DMS114 treated with DMSO at 0.1 percent for 48 hours (cell line): Measurements from ENCODE around the gene MLXIP.

Experiments
- DNase-seq: peaks from one replicate; lab custom pipeline; 2025; ENCODE audit not compliant: unreplicated experiment; lab: John Stamatoyannopoulos, UW

MLXIP gene

GRCh38 chr12:122142857-122143256 lies 64.3 kb downstream of the MLXIP start:
- no peak for DNase-seq

DNA sequence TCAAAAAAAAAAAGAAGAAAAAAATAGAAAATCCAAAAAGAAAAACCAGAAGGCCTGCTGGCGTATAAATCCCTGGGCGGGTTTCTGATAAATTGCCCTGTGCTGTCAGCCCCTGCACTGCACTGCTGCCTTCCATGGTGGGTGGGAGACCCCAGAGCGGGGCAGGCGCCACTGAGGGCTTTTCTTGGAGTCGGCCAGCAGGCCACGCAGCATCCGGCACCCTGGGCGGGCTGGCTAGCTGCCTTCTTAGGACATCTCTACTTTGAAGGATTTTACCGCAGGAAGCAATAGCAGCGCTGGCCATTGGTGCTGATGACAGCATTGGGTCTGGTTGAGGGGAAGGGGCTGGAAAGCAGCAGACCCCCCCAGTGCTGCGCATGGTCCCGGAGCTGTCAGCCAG lies 66.3 kb downstream of the MLXIP start:
- no peak for DNase-seq

- no peak for DNase-seq
Observed at GRCh38 chr12:122145505-122146330, 67.2 kb downstream of the MLXIP start.

- DNase-seq, result no peak
Observed at GRCh38 chr12:122147514-122148290, 69.1 kb downstream of the MLXIP start.

DNA sequence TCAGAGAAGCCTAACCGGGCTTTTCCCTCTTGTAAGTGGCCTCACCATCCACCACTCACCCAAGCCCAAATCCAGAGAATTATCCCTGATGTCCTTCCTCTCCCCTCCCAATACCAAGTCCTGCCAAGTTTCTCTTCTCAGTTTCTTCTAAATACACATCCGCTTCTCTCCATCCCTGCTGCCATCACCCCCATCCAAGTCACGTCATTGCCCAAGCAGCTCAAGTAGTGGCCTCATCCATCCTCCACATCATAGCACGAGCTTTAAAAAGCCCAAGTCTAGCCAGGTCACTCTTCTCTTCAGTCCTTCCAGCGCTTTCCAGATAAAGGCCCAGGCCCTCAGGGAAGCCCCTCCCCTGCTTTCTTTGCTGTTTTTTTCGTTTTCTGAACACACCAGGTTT lies 70.1 kb downstream of the MLXIP start:
- DNase-seq, result no peak

GRCh38 chr12:122150127-122150681 lies 71.6 kb downstream of the MLXIP start:
- no peak for DNase-seq

DNA sequence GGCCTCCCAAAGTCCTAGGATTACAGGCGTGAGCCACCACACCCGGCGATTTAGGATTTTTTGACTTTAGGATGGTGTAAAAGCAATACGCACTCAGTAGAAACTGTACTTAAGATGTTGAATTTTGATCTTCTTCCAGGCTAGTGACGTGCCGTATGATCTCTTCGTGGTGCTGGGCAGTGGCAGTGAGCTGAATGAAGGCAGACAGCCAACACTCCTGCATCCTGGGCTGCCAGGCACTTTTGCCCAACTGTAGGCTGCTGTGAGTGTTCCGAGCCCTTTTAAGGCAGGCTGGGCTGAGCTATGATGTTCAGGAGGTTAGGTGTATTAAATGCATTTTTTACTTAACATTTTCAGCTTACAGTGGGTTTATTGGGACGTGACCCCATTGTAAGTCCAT lies 74.2 kb downstream of the MLXIP start:
- no peak for DNase-seq

- no peak for DNase-seq
Observed at GRCh38 chr12:122155705-122156104, 77.1 kb downstream of the MLXIP start.

- DNase-seq, result no peak
Observed at GRCh38 chr12:122158700-122159285, 80.2 kb downstream of the MLXIP start.

- no peak for DNase-seq
Observed at GRCh38 chr12:122159882-122160281, 81.3 kb downstream of the MLXIP start.

- no peak for DNase-seq
Observed at GRCh38 chr12:122160761-122161160, 82.2 kb downstream of the MLXIP start.

DNA sequence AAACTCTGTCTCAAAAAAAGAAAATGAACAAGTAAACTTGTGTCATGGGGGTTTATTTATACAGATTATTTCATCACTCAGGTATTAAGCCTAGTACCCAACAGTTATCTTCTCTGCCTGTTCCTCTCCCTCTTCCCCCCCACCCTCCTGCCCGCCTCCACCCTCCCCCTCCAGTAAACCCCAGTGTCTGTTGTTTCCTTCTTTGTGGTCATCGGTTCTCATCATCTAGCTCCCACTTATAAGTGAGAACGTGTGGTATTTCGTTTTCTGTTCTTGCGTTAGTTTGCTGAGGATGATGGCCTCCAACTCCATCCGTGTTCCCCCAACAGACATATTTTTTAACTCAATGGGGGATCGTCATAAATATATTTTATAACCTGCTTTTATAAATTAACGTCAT lies 83.1 kb downstream of the MLXIP start:
- DNase-seq, result no peak

DNA sequence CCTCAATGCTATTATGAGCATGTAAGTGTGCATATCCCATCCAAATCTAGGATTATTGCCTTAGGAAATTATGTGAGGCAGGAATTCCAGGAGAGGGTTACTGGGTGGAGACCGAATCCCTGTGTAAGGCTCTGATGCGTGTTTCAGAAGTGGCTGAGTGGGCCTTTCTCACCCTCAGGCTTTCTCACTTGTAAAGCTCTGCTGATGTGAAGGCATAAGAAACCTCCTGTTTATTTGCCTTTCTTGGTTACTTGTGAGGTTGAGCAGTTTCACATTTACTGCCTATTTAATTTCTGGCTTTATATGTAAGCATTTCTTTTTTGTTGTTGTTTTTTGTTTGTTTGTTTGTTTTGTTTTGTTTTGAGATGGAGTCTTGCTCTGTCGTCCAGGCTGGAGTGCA lies 84.4 kb downstream of the MLXIP start:
- no peak for DNase-seq

GRCh38 chr12:122166422-122167349 lies 88.1 kb downstream of the MLXIP start:
- no peak for DNase-seq

- DNase-seq, result no peak
Observed at GRCh38 chr12:122167356-122167925, 88.9 kb downstream of the MLXIP start.

DNA sequence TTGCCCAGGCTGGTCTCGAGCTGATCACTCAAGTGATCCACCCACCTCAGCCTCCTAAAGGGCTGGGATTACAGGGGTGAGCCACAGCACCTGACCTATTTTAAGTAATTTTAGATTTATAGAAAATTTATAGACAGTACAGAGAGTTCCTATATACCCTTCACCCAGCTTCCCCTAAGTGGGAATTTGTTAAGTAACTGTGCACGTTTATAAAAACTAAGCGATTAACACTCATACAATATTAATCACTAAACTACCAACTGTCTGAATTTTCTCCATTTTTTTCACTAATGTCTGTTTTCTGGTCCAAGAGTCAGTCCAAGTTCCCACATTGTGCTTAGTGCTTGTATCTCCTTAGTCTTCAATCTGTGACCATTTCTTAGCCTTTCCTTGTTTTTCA lies 89.9 kb downstream of the MLXIP start:
- no peak for DNase-seq

DNA sequence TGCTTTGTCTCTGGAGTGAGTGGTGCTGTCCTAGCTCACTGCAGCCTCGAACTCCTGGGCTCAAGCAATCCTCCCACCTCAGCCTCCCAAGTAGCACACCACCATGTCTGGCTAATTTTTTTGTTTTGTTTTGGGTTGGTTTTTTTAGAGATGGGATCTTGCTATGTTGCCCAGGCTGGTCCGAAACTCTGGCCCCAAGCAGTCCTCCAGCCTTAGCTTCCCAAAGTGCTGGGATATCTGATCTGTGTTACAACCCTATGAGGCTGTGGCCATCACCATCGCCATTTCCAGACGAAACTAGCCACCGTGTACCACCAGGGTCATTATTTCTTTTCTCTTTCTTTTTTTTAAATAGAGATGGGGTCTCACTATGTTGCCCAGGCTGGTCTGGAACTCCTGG lies 92.8 kb downstream of the MLXIP start:
- DNase-seq, result no peak

DNA sequence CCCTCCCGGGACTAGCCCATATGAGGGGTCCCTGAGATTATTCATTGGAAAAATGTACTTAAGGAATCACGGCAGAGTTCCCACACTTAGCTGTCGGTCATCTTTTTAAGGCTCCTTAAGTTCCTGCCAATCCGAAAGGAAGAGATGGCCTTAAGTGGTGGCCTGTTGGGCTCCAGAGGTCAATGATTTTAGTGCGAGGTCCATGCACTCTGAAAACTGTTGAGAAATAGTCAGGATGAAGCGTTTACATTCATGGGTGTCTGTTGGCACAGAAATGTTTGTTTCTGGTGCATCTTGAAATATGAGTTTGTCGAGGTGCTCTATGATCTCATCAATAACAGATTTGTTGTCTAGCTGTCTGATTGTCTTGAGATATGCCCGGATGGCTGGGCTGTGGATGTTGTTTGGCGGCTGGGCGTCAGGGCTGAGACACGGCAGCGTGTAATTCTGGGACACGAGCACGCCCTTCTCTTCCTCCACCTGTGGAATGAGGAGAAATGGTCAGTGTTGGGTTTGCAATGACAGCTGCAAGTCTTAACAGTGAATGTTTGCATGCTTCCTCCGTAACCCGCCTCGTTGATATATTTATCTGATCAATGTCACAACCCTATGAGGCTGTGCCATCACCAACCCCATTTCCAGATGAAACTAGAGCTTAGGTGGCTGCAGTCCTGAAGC lies 93.8 kb downstream of the MLXIP start:
- no peak for DNase-seq

- no peak for DNase-seq
Observed at GRCh38 chr12:122174155-122174845, 95.7 kb downstream of the MLXIP start, which contains the start of gene IL31. TSS of gene IL31 (minus strand) at chr12:122174221. CDS start at chr12:122174172, 49 bp downstream.
